ENCODE data around the gene DNTTIP2.
"Not testable (repeated sequence)": the region's sequence is repeated elsewhere in the genome, so short reads cannot be mapped to it uniquely, and the experiment has no call there.

Gene DNTTIP2

DNA sequence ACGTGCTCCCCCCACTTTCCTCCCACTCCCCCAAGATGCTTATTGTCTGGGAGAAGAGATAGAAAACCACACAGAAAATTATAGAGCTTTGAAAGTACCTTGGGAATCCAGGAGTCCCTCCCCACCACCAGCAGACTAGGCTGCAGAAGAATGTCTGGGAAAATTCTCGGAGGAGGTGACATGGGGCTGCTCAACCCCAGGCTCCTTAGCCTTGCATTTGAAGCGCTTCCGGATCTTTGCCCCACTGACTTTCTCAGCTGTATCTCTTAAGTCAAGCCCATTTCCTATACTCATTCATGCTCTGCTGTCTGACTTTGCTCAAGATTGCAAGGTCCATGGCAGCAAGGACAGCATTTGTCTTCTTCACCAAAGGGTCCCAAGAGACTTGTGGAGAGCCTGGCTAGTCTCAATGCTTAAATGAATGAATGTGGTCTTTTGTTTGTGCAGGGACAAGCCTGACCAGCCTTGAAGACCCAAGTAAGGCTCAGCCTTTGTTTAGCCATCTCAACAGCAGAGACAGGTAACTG is 38.0 kb downstream of the DNTTIP2 start:
- no peak for DNase-seq

DNA sequence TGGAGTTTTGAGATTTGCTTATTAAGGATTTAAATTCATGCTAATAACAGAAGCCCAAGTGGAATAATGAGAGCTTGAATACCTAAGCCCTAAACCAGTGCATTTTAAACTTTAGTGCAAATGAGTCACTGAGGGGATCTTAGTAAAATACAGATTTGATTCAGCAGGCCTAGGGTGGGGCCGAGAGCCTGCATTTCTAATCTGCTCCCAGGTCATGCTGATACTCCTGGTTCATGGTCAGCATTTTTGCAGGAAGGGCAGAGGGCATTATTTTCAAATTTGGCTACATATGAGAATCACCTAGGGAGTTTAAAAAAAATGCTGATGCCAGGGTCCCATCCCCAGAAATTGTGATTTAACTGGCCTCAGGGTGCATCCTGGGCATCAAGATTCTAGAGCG is 39.3 kb downstream of the DNTTIP2 start:
- no peak for DNase-seq

DNA sequence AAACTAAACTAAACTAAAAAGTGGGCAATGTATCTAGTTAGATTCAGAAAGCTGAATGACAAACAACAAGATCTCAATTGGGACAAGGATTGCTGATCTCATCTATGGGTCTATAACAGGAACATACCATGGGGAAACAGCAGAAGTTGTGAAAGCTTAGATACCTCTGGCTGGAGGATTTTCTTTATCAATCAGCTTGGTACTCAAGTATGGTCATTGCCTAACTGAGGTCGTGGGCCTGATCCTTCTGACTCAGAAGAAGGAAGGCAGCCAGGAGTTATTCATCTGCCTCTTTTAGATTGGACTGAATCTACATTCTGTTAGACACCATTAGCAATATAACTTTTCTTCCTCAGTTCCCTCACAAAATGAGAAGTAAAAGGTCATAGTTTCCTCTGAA is 39.7 kb downstream of the DNTTIP2 start:
- no peak for DNase-seq

DNA sequence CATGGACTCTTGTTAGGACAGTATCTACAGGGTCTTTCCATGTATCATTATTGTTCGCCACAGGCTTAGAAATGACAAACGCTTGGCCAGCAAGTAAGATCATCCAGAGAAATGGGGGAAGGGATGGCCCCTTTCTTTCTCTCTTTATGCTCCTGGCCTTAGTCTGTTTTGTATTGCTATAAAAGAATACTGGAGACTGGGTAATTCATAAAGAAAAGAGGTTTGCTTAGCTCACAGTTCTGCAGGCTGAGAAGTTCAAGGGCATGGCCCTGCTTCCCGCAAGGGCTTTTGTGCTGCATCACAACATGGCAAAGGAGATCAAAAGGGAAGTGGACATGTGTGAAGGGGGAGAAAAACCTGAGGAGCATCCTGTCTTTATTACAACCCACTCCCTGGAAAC is 41.0 kb downstream of the DNTTIP2 start:
- DNase-seq = no peak

DNA sequence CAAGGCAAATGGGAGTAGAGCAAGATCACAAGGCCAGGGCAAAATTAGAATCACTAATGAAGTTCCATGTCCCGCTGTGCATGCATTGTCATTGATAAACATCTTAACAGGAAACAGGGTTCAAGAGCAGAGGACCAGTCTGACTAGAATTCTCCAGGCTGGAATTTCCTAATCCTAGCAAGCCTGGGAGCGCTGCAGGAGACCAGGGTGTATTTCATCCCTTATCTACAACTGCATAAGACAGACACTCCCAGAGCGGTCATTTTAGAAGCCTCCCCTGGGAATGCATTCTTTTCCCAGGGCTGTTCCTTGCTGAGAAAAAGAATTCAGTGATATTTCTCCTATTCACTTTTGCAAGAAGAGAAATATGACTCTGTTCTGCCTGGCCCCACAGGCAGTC is 45.7 kb downstream of the DNTTIP2 start:
- not testable (repeated sequence) for DNase-seq

DNA sequence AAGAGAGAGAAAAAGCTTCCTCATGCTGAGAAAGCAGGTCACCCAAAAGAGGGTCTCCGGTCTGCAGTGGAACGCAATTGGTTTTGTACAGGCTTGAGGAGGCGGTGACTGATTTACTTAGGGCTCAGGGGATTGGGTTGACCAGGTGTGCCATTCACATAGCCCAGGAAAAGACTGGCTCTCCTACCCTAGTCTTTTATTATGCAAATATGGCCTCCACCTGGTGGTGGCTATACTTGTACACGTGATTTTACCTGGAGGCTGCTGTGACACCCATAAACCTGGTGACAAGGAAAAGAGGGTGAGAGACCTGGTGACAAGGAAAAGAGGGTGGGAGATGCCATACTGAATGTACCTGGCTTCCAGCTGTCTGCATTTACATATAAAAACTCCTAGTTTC is 49.9 kb downstream of the DNTTIP2 start:
- no peak for DNase-seq

DNA sequence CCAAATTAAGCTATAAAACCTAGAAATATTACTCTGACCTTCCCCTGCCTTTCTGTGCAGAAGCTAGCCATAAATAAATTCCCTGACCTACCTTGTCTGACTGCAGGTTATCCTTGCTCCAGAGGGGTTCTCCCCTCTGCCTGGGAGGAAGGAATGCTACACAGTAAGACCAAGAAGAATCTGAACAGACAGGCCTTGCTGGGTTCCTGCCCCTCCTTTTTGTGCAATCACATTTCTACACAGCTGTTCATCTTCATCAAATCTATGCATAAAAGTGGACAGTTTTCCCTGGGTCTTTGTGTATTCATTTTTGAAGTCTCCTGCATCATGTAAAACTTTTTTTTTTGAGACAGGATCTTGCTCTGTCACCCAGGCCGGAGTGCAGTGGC is 50.6 kb downstream of the DNTTIP2 start:
- no peak for DNase-seq

DNA sequence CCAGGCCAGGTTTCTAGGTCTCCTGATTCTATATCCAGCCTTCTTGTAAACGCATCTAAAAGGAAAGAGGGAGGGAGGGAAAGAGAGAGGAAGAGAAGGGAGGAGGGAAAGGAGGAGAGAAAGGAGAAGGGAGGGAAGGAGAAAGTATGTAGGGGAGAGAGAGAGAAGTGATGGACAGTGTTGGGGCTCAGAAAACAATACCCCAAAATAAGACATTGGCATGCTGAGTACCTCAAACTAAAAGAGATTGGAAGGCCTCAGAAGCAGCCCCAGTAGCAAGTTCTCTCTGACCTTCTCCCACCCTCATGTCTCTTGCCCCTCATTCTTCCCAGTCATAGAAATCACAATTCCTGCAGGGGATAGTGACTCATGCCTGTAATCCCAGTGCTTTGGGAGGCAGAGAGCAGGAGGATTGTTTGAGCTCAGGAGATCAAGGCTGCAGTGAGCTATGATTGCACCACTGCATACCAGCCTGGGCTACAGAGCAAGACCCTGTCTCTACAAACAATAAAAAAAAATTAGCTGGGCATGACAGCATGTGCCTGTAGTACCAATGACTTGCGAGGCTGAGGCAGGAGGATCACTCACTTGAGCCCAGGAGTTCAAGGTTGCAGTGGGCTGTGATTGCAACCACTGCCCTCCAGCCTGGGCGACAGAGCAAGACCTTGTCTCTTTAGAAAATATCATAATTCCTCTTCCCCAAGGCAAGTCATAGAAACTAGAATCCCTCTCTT is 51.2 kb downstream of the DNTTIP2 start:
- DNase-seq = no peak

DNA sequence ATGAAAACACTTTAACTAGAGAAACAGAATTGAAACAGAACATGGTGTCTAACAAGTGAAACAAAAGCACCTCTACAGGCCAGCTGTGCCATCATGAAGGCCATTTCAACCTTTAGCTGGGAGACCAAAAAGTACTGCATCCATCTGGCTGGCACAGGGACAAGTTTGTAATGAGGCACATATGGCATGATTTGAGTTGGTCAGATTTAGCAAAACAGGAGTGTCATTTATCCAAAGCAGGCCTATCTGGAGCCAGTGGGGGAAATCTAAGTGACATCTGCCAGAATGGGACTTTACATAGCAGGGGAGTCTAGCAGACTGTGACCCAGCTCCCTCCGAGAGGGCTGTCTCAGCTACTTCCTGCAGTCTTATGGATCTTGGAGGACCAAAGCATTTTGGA is 51.9 kb downstream of the DNTTIP2 start:
- DNase-seq = no peak

DNA sequence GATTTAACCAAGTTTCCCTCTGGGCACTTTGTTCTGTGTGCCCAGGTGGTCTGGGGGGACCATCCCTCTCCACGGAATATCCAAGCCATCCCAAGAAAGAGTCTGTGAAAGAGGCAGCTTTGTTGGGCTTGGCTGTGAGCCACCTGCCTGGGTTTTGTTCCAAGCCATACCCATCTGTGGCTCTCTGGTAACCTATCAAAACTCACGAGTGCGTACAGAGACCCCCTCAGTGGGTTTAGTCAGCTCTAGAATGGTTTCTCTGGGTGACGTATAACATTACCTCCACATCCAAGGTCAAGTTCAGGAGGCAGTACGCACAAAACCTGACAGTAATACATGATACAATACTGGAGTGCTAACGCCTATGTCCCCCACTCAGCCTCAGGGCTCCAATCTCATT is 54.2 kb downstream of the DNTTIP2 start:
- no peak for DNase-seq

DNA sequence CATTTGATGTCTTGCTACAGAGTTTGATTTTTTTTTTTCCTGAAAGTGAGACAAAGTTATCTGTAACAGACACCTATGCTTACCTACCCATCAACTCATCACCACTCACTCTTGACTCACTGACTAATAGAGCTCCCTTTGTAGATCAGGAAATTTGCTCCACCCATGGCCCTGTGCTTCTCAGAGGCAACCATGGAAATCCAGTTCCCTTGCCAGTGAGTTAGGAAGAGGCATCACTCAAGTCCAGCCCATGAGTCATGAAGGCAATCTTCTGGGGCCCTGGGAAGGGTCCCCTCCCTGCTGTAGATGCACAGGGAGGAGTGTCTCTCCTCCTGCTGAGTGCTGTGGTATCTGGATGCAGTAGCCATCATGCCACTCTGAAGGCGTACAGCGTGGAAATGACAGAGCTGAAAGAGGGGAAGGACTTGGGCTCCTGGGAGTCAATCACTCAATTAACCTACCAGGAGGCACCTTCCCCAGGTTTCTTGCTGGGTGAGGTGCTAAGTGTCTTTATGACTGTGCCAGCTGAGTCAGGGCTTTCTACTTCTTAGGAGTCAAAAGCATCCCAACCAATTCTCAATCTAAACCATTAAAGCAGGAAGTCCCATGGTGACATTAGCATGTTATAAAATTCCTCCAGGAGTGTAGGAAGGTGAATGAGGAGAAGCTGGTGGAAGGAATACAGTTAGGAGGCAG is 56.1 kb downstream of the DNTTIP2 start:
- DNase-seq = no peak

DNA sequence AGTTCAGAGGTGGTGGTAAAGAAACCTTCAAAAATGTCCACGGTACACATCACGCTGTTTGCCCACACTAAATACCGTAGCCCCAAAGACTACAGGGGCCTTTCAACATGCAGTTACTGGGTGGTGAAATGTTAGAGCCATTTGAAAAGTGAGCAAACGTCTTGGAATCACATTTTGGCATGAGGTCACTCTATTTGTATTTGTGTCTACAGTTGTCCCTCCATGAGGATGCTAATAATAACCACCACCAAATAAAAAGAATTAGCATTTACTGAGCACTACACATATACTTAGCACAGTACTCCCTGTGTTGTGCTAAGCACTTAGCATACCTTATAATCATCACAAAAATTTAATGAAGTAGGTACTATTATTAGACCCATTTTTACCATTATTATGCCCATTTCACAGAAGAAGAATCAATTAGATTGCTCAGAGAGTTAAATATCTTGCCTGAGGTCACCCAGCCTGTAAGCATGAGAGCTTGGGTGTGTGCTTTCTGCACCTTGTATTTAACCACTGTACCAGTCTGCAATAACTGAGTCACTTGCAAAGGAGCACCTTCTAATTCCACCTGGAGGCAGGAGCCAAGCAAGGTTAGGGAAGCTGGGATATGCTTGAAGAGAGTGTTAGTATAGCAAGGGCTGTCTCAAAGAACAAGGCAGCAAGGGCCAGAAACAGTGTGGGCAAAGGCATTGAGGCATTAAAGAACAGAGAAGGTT is 57.4 kb downstream of the DNTTIP2 start:
- no peak for DNase-seq

DNA sequence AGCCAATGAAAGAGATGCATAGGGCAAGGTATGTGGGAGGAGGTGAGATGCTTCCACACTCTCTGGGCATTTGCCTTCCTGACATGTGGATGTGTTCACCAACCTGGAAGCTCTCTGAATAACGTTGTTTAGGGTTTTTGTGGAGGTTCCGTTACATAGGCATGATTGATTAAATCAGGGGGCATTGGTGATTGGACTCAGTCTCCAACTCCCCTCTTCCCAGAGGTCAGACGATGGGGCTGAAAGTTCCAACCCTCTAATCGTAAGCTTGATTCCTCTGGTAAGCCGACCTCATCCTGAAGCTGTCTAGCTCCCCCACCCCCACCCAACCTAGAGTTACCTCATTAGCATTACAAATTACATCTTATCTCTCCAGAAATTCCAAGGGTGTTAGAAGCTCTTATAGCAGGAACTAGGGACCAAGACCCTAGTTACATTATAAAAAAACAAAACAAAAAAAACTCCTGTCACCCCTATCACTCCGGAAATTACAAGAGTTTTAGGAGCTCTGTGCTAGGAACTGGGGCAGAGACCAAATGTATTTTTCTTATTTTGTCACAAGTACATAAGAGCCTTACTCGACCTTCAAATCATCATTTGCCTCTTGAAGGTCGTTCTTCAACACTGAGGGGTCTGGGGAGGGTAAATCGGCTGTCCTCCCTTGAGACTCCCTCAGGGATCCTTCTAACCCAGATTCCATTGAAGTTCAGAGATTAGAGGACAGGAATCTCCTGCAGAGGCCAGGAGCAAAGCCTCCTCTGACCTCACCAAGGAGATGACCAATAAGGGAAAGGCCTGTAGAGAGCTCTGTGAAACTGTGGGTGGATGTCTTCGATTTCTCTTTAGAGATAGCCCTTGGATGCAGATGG is 58.2 kb downstream of the DNTTIP2 start:
- no peak for DNase-seq

DNA sequence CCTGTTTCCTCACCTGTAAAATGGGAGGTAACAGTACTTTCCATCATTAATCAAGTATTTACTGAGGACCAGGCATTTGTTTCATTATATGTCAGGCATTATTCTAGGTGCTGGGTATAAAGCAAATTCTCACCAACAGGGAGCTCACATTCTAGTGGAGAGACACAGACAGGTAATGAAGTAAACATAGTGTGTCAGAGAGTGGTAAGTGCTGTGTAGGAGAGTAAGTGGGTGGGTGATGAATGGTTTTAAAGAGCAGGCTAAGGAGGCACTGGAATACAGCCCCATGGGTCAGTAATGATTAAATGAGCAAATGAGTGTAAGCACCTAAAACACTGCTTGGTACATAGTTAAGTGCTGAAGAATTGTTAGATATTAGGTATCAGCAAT is 60.4 kb downstream of the DNTTIP2 start:
- no peak for DNase-seq

DNA sequence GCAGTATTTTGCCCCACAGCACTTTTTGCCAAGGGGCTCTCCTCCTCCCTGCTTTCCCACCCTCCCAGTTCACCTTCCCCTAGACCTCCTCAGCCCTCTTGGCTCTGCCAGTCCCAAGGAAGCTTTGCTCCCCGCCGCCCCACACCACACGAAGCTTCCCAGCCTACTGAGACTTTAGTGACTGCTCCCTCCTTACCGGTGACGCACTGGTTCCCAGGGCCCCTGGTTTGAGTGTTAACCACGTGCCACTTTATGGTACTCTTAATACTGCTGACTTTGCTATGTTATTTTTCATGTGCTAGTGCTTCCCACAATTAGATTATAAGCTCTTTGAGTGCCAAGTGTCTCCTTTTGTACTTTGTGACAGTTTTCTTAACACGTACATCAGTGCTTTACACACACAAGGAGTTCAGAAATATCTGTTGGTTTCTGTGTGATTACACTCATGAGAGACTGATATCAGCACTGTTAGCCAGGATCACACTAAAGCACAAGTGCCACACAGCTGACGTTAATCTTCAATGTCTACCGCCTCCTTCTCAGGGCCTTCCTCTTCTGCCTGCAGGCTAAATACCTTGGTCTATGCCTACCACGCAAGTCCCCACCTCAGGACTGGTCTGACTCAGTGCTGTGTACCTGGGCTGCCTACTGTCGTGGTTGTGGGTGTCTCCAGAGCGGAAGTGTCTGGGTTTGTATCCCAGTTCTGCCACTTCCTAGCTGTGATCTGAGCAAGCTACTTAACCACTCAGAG is 61.0 kb downstream of the DNTTIP2 start:
- no peak for DNase-seq

DNA sequence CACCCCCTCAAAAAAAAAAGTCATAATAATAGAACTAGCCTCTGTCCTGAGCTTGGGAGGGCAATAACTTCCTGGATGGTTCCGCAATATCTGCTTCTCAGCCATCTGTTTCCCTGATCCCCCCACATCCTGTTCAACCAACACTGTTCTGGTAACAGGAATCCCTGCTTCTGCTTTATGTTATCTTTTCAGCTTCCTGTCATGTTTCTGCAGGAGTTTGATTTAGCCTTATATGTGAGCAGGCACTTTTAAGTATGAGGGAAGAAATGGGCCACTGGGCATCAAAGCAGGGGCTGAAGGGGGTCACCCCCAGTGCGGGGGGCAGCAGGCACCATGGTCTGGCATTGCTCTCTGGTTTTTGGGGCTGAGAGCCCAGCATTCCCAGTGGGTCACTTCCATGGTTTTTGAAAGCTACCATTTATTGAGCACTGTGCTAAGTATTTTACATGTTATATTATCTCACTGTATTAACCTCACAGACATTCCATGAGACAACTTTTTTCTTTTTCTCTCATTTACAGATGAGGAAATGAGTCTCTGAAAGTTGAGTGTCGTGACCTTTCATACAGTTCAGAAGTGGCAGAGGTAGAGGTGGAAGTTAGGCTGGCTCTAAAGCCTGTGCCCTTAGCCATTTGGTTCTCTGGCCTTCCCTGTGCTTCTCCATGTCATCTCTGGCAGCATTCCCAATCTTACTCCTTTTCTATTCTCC is 61.9 kb downstream of the DNTTIP2 start:
- DNase-seq = no peak
